ENCODE data around the gene PPP1R7. TPM values are rescaled to one million over a fixed set of nuclear protein-coding genes. Genes with fewer than 3 reads are reported as not detected.

PPP1R7 gene
- total and polyA plus RNA-seq, 4 donors: 18.0 to 45.8 (median 29.0) TPM

GRCh38 chr2:241130316-241130715 is 20.0 kb upstream of the PPP1R7 start:
- WGBS: 95% methylated on average over 16 of the region's 16 CpGs
- Histone ChIP-seq H3K4me3 (ENCODE audit: low read depth in 1 of 3, low read length in 3 of 3) (no peak overlapping the region), H3K27ac (ENCODE audit: low read depth in 1 of 2, low read length in 2 of 2) (no peak overlapping the region), H3K27me3 (ENCODE audit: control insufficient read depth in 4 of 4, insufficient read depth in 4 of 4, low read length in 3 of 4) (no peaks in the 10 kb centered on the region), H3K36me3 (ENCODE audit: control insufficient read depth in 4 of 4, insufficient read depth in 3 of 4, low read depth in 1 of 4, low read length in 3 of 4) (no peaks in the 10 kb centered on the region), H3K4me1 (ENCODE audit: control insufficient read depth in 4 of 4, insufficient read depth in 4 of 4, low read length in 3 of 4) (peaks cover 0 to under 1% (median 0%) of the 10 kb centered on the region in 4 donors), H3K9ac (ENCODE audit: low read depth in 1 of 2, low read length in 2 of 2) (no peak overlapping the region), H3K9me3 (ENCODE audit: control insufficient read depth in 4 of 4, low read length in 3 of 4) (no peaks in the 10 kb centered on the region)
- TF ChIP-seq SP1 (IDR thresholded peaks at IDR 0.05) (no peak), FOXA1 (IDR thresholded peaks at IDR 0.05) (no peak), FOXA2 (IDR thresholded peaks at IDR 0.05) (no peak), REST (IDR thresholded peaks at IDR 0.05) (no peak), EGR1 (IDR thresholded peaks at IDR 0.05; ENCODE audit: low read depth in 2 of 2) (no peak), JUND (IDR thresholded peaks at IDR 0.05) (no peak), NR2F2 (IDR thresholded peaks at IDR 0.05) (no peak), GABPA (IDR thresholded peaks at IDR 0.05 in 1 of 2, conservative IDR thresholded peaks at IDR 0.05 in 1 of 2) (no peak), YY1 (IDR thresholded peaks at IDR 0.05) (no peak), MAX (IDR thresholded peaks at IDR 0.05) (no peak), HNF4A (conservative IDR thresholded peaks at IDR 0.05) (no peak), RXRA (IDR thresholded peaks at IDR 0.05) (no peak), CTCF (IDR thresholded peaks at IDR 0.05; ENCODE audit: low read depth, low read length, missing input control) (no peak), RAD21 (IDR thresholded peaks at IDR 0.05) (no peak), HNF4G (IDR thresholded peaks at IDR 0.05) (no peak), TAF1 (conservative IDR thresholded peaks at IDR 0.05) (no peak), ZBTB33 (IDR thresholded peaks at IDR 0.05) (no peak), ATF3 (IDR thresholded peaks at IDR 0.05) (no peak)
- DNase-seq (ENCODE audit: low spot score): no peak

Data from liver (tissue), 9 donors.